ENCODE data around the gene PPP2R2C.

Gene PPP2R2C

DNA sequence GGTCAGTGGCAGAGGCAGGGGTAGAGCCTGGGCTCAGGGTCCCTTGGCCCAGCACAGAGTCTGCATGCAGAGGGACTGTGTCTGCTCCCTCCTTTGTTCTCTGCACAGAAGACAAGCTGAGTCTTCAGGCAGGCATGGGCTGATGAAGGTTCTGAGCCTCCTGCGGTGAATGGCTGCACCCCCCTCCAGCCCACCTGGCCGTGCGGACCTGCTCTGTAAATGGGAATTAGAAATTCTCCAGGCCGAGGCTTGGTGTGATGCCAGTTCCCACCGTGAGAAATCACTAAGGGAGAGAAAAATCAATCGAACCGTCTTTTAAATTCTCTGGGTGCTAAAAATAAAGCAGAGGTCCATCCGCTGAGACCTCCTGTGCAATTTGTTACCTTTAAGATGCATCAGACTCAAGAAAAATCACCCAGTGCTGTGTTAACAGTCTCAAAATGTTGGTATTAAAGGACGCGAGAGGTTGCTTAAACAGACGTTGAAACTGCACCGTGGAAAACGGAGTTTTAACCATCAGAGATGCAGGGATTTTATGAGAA is 106.8 kb downstream of the PPP2R2C start:
- DNase-seq (ENCODE audit: low read depth), result no peak

DNA sequence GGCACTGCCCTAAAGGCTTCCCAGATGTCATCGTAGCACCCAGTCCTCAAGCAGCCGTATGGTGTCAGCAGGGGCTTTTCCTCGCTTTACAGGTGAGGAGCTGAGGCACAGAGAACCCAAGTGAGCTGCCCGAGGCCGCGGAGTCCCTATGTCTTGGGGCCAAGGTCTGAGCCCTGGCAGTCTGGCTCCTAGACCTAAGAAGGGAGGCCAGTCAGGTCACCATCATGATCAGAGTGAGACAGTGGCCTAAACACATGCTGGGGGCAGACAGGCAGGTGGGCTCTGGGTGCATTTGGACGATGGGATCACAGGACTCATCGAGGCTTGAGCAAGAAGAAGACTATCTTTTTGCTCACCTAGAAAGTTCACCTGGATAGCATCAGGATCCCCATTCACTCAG is 107.8 kb downstream of the PPP2R2C start:
- no peak for DNase-seq (ENCODE audit: low read depth)

GRCh38 chr4:6364146-6364545 is 108.3 kb downstream of the PPP2R2C start:
- no peak for DNase-seq (ENCODE audit: low read depth)

- peak; percentile 42 for DNase-seq (ENCODE audit: low read depth)
Measured at GRCh38 chr4:6362896-6363295, 109.5 kb downstream of the PPP2R2C start.

DNA sequence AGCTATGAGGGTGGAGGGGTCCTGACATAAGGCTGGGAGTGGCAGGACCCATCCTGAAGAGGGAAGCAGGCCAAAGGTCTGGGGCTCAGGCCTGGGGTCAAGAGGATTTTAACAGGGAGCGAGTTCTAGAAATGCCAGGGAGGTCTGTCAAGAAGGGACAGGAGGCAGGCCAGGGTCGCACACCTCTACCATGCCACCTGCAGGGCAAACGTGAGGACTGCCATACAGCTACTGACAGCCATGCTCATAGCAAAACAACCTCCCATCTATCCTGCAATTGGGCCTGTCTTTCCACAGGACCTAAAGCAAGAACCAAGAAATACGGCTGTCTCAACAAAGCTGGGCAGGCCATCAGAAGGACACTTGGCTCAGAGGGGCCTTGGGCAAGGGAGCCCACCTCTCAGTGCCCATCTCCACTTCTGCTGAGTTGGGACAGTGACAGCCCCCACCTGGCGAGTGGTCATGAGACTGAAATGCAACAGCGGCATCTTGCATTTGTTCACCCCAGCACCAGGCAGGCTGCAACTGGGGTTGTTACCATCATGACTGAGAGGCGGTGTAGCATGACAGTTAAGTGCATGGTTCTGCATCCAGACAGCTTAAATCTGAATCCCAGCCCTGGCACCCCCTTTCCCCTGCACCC is 110.0 kb downstream of the PPP2R2C start:
- DNase-seq (ENCODE audit: low read depth), result no peak

GRCh38 chr4:6361076-6361784 is 111.2 kb downstream of the PPP2R2C start:
- DNase-seq (ENCODE audit: low read depth), result no peak

DNA sequence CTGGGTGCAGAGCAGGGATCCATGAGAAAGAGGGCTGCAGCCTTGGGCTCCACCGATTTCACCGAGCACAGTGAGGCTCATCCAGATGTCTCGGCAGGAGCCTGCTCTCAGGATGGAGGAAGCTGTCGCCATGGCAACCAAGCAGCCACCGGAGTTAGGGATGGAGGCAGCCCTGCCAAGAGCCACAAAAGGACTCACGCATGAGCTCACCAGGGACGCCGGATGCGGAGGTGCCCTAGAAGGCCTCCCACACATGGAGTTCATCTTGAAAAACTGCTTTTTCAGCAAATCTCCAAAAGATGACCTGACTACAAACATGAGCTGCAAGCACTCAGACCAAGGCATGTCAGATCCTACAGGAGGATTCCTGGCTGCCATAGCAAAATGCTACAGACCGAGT is 112.0 kb downstream of the PPP2R2C start:
- DNase-seq (ENCODE audit: low read depth), result no peak

GRCh38 chr4:6359536-6360308 is 112.7 kb downstream of the PPP2R2C start:
- DNase-seq (ENCODE audit: low read depth), result no peak

GRCh38 chr4:6357476-6357875 is 114.9 kb downstream of the PPP2R2C start:
- no peak for DNase-seq (ENCODE audit: low read depth)

DNA sequence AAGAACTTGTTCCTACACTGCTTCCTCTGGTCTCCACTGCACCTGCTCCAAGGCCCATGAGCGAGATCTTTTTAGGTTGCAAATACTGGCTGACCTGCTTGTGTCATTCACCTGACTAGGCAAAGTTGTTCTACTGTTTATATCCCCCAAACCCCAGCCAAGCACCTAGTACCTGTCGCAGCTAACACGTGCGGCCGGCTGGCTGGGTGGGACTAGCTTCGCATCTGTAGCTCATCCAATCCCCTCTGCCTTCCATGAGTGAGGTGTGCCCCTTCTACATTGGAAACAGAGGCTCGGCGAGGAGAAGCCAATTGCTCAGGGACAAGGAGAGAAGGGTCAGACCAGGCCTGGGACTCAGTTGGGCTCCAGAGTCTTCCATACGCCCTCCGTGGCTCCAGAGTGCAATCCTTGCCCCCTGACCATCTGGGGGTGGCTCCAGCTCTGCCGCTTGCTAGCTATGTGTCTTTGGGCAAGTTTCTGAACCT is 116.3 kb downstream of the PPP2R2C start:
- DNase-seq (ENCODE audit: low read depth), result no peak

- no peak for DNase-seq (ENCODE audit: low read depth)
Measured at GRCh38 chr4:6355052-6355451, 117.4 kb downstream of the PPP2R2C start.

- DNase-seq (ENCODE audit: low read depth), result no peak
Measured at GRCh38 chr4:6354626-6355025, 117.8 kb downstream of the PPP2R2C start.

DNA sequence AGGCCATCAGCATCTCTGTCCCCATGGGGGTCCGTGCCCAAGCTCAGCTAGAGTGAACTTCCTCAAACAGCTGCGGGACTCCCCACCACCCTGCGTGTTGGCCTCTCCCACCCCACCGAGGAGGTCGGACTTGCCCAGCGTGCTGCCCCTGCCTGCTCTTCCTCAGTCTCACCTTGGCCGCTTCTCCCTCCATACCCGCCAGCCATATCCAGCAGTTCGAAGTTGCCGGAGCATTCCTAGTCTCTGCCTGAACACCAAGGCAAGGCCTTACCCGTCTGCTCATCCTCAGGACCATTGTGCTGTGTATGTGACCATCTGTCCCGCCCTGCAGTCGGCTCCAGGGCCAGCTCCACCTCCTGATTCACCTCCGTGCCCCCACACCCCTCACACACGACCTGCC is 118.3 kb downstream of the PPP2R2C start:
- DNase-seq (ENCODE audit: low read depth), result no peak

DNA sequence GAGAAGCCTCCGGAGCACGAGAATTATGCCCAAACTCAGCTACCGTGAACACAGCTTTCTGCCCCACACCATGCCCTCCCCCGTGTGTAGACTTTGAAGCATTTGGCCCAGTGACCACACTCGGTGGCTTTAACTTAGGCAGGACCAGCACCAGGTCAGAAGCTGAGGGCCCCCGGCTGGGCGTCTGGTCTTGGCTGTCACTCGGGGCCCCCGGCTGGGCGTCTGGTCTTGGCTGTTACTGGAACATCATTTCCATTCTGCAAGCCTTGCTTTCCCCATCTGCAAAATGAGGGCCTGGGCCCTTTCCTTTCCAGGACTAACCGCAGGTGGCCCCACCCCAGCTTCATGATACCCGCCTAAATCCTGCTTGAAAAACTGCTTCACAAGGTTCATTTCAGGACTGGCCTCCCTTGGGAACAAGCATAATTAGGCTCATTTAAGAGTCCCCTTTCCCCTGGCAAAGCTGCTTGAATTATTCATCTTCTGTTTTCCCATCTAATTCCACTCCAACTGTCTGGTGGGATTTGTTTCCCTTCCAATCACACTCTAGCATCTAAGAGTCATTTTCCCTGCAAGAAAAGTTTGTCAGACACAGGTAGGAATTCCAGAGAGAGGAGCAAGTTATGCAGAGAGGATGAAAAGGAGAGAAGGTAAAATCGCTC is 120.3 kb downstream of the PPP2R2C start:
- DNase-seq (ENCODE audit: low read depth), result no peak

GRCh38 chr4:6351246-6352000 is 121.0 kb downstream of the PPP2R2C start:
- DNase-seq (ENCODE audit: low read depth), result no peak

DNA sequence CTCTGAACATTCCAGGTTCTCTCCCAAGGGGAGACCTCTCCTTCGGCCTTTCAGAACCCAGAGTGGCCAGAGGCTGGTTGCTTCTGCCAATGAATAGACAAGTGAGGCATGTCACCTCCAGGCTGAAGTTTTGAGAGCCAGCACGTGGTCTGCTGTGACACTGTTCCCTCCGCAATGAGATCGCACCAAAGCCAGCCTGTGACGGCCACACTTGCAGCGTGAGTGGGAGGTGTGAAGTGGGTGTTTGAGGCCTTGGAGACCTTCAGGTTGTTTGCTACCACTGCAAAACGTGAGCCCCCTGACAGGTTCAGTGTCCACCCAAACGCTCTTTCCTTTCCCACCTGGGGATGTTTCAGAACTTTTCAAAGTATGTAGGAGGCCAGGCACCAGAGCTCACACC is 121.8 kb downstream of the PPP2R2C start:
- no peak for DNase-seq (ENCODE audit: low read depth)

GRCh38 chr4:6349896-6350603 is 122.4 kb downstream of the PPP2R2C start:
- no peak for DNase-seq (ENCODE audit: low read depth)

GRCh38 chr4:6348408-6348807 is 124.0 kb downstream of the PPP2R2C start:
- no peak for DNase-seq (ENCODE audit: low read depth)

GRCh38 chr4:6347511-6348045 is 124.8 kb downstream of the PPP2R2C start:
- DNase-seq (ENCODE audit: low read depth), result no peak

DNA sequence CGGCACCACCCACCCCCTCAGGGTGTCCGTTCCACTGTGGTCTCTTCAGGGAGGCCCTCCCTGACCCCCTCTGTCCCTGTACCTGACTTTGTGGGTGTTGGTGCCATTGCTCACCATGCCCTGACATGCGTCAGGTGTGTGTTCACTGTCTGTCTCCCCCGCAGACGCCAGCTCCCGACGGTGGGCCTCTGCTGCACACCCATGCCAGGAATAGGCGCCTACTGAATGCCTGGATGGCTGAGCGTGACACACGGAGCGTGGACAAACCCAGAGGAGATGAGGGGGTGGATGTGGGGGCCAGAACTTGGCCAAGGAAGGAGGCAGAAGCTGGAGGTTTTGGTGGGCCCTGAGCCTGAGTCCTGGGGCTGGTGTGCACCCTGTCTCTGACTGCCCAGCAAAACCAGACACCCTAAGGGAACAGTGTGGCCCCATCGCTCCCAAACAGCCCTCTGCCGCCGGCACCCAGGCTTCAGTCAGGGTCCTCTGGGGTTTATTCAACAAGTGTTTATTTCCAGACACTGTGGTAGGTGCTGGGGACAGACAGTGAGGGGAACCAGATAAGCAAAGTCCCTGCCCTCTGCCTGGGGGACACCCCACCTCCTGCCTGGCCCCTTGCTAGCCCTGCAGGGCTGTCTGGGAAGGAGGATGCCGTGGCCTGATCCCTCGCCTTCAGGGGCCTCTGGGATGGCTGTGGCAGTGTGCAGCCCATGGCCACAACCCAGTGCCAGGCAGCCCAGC is 125.9 kb downstream of the PPP2R2C start:
- no peak for DNase-seq (ENCODE audit: low read depth)

Data from ELR (cell line).